Measurements from ENCODE around the gene PPP2R5D.
A peak's percentile ranks its signal among the peaks of the same experiment; 100 is the strongest.

GRCh38 chr6:43052842-43053544 is 68.6 kb downstream of the PPP2R5D start:
- TF ChIP-seq, protein P1, sequence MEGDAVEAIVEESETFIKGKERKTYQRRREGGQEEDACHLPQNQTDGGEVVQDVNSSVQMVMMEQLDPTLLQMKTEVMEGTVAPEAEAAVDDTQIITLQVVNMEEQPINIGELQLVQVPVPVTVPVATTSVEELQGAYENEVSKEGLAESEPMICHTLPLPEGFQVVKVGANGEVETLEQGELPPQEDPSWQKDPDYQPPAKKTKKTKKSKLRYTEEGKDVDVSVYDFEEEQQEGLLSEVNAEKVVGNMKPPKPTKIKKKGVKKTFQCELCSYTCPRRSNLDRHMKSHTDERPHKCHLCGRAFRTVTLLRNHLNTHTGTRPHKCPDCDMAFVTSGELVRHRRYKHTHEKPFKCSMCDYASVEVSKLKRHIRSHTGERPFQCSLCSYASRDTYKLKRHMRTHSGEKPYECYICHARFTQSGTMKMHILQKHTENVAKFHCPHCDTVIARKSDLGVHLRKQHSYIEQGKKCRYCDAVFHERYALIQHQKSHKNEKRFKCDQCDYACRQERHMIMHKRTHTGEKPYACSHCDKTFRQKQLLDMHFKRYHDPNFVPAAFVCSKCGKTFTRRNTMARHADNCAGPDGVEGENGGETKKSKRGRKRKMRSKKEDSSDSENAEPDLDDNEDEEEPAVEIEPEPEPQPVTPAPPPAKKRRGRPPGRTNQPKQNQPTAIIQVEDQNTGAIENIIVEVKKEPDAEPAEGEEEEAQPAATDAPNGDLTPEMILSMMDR (IDR thresholded peaks at IDR 0.05; ENCODE audit: poor library complexity) = peak; percentile 10
- TF ChIP-seq EZH2 (IDR thresholded peaks at IDR 0.05; ENCODE audit: borderline replicate concordance) (no peak), EZH2phosphoT487 (IDR thresholded peaks at IDR 0.05; ENCODE audit: low read depth, severe bottlenecking, unreplicated experiment) (no peak)
